ENCODE data around the gene ESD. TPM values are rescaled to one million over a fixed set of nuclear protein-coding genes. Genes with fewer than 3 reads are reported as not detected.

Gene ESD
- total and polyA plus RNA-seq, 2 of the 13 experiments (the other 11 are each of a cell fraction or from before 2014, with no cell fraction given): 118 to 147 TPM

- peak; percentile 97 for TF ChIP-seq THAP9 (CRISPR knock-in tag; IDR thresholded peaks at IDR 0.05; ENCODE audit: borderline replicate concordance)
- 0 out of 2 replicates have a peak, but pooled peaks have one; percentile 62 for TF ChIP-seq DNMT1 (CRISPR knock-in tag; IDR thresholded peaks at IDR 0.05)
- TF ChIP-seq NFAT5 (CRISPR knock-in tag; IDR thresholded peaks at IDR 0.05): peak; percentile 39; the same call in 1 of the 2 replicates
- no peak for TF ChIP-seq ZNF460 (CRISPR knock-in tag; IDR thresholded peaks at IDR 0.05; ENCODE audit: borderline replicate concordance)
- no peak; the same call in 1 of the 2 replicates for TF ChIP-seq ATF5 (CRISPR knock-in tag; IDR thresholded peaks at IDR 0.05; ENCODE audit: low read depth)
- TF ChIP-seq NFKBIZ (CRISPR knock-in tag; IDR thresholded peaks at IDR 0.05): 0 out of 2 replicates have a peak, but pooled peaks have one; percentile 33
- no peak for TF ChIP-seq ZNF282 (IDR thresholded peaks at IDR 0.05; ENCODE audit: partially characterized antibody)
- TF ChIP-seq ZNF672 (CRISPR knock-in tag; IDR thresholded peaks at IDR 0.05): no peak
- TF ChIP-seq KLF12 (CRISPR knock-in tag; IDR thresholded peaks at IDR 0.05; ENCODE audit: borderline replicate concordance): peak; percentile 89; the same call in 1 of the 2 replicates
- peak; percentile 78 for TF ChIP-seq MTERF4 (CRISPR knock-in tag; IDR thresholded peaks at IDR 0.05)
- no peak; the same call in 1 of the 2 replicates for TF ChIP-seq GATAD2A (CRISPR knock-in tag; IDR thresholded peaks at IDR 0.05)
- peak; percentile 79 for TF ChIP-seq BORCS8-MEF2B (CRISPR knock-in tag; IDR thresholded peaks at IDR 0.05)
- peak; percentile 88; the same call in 1 of the 2 replicates for TF ChIP-seq ZNF552 (CRISPR knock-in tag; IDR thresholded peaks at IDR 0.05; ENCODE audit: borderline replicate concordance)
- TF ChIP-seq ZNF136 (CRISPR knock-in tag; IDR thresholded peaks at IDR 0.05; ENCODE audit: low read depth): 0 out of 2 replicates have a peak, but pooled peaks have one; percentile 20
- TF ChIP-seq LCORL (IDR thresholded peaks at IDR 0.05): no peak
- peak; percentile 14; the same call in 1 of the 2 replicates for TF ChIP-seq LCORL (CRISPR knock-in tag; IDR thresholded peaks at IDR 0.05)
- TF ChIP-seq KAT8 (CRISPR knock-in tag; IDR thresholded peaks at IDR 0.05): peak; percentile 78
Observed at GRCh38 chr13:46796515-46797474, at the start of gene ESD (continued).
